HG03135 (cell line): ENCODE data around the gene CDKN2AIP.
"Not testable (repeated sequence)": the region's sequence is repeated elsewhere in the genome, so short reads cannot be mapped to it uniquely, and the experiment has no call there.

ENCODE experiments used
- ATAC-seq: cut with Tn5 transposase; IDR thresholded peaks from one replicate; pipeline ENCODE4 v1.9.1; 2021; ENCODE audit warnings: mild to moderate bottlenecking, moderate library complexity; ENCODE audit not compliant: unreplicated experiment

CDKN2AIP gene

GRCh38 chr4:183447646-183448045 lies 3.2 kb downstream of the CDKN2AIP start:
- no peak for ATAC-seq

GRCh38 chr4:183448436-183448835 lies 4.0 kb downstream of the CDKN2AIP start:
- no peak for ATAC-seq

- no peak for ATAC-seq
These were observed 4.9 kb downstream of the CDKN2AIP start for GRCh38 chr4:183449193-183449882.

GRCh38 chr4:183450108-183450507 lies 5.7 kb downstream of the CDKN2AIP start:
- no peak for ATAC-seq

GRCh38 chr4:183455431-183456195 lies 11.2 kb downstream of the CDKN2AIP start:
- ATAC-seq = no peak

GRCh38 chr4:183458005-183458404 lies 13.6 kb downstream of the CDKN2AIP start:
- no peak for ATAC-seq

- ATAC-seq = not testable (repeated sequence)
These were observed 19.6 kb downstream of the CDKN2AIP start for GRCh38 chr4:183463903-183464619.

GRCh38 chr4:183465879-183466278 lies 21.4 kb downstream of the CDKN2AIP start:
- ATAC-seq = not testable (repeated sequence)

- no peak for ATAC-seq
These were observed 22.8 kb downstream of the CDKN2AIP start for GRCh38 chr4:183467246-183467645.

GRCh38 chr4:183468210-183469095 lies 24.0 kb downstream of the CDKN2AIP start:
- no peak for ATAC-seq

- ATAC-seq = no peak
These were observed 24.8 kb downstream of the CDKN2AIP start for GRCh38 chr4:183469285-183469684.

- ATAC-seq = no peak
These were observed 25.5 kb downstream of the CDKN2AIP start for GRCh38 chr4:183469936-183470335.

- no peak for ATAC-seq
These were observed 26.4 kb downstream of the CDKN2AIP start for GRCh38 chr4:183470821-183471220.

GRCh38 chr4:183471946-183472708 lies 27.7 kb downstream of the CDKN2AIP start:
- ATAC-seq = peak; percentile 55

- no peak for ATAC-seq
These were observed 33.7 kb downstream of the CDKN2AIP start for GRCh38 chr4:183478123-183478522.

GRCh38 chr4:183478926-183479325 lies 34.5 kb downstream of the CDKN2AIP start:
- no peak for ATAC-seq

- not testable (repeated sequence) for ATAC-seq
These were observed 38.2 kb downstream of the CDKN2AIP start for GRCh38 chr4:183482515-183483095.

GRCh38 chr4:183483997-183484396 lies 39.6 kb downstream of the CDKN2AIP start:
- ATAC-seq = no peak

GRCh38 chr4:183485411-183486160 lies 41.1 kb downstream of the CDKN2AIP start:
- ATAC-seq = no peak
